IMR-90 (cell line): ENCODE results near the gene OR52M1. TPM values are rescaled to one million over a fixed set of nuclear protein-coding genes. Genes with fewer than 3 reads are reported as not detected.

Experiments used
- ATAC-seq: fragments of 200-7000 bp; cut with Tn5 transposase; 2 replicates; pipeline ENCODE4 v1.9.1; 2020; ENCODE audit warnings: low read depth, mild to moderate bottlenecking, moderate library complexity
- BruUV-seq: library from RNA; stranded (reverse); fragments of 400-500 nt; replicated peaks from 2 replicates; lab custom pipeline; 2021; lab: Mats Ljungman, UMichigan
- CTCF ChIA-PET: fragments of 300-600 bp; formaldehyde crosslinking; extraction: SDS; loops from one replicate; lab custom pipeline; 2021; ENCODE audit warnings: antibody characterized with exemption; lab: Yijun Ruan, JAX
- POLR2A ChIA-PET: fragments of 300-600 bp; sonication (Branson Sonifier 250); formaldehyde crosslinking; loops from one replicate; lab custom pipeline; 2022; ENCODE audit warnings: antibody characterized with exemption; ENCODE audit not compliant: unreplicated experiment; lab: Charles Lee
- DNase-seq: peaks from one replicate; pipeline ENCODE4 v3.0.0; 2013
- H2AFZ ChIP-seq: replicated peaks from 2 replicates; pipeline ENCODE3; 2013; ENCODE audit warnings: low read length, mild to moderate bottlenecking; ENCODE audit not compliant: poor library complexity
- H2AK5ac ChIP-seq: 2 replicates; pipeline ENCODE4 v1.6.1; 2013; ENCODE audit warnings: low read depth, low read length, inconsistent platforms
- H2AK9ac ChIP-seq: replicated peaks from 2 replicates; pipeline ENCODE3; 2013; ENCODE audit warnings: mild to moderate bottlenecking, low read depth, low read length, moderate library complexity; ENCODE audit not compliant: poor library complexity
- H2BK120ac ChIP-seq: 2 replicates; pipeline ENCODE4 v1.6.1; 2013; ENCODE audit warnings: low read depth, low read length, inconsistent platforms
- H2BK15ac ChIP-seq: 3 replicates; pipeline ENCODE4 v1.6.1; 2013; ENCODE audit warnings: low read depth, low read length, inconsistent platforms
- H2BK20ac ChIP-seq: 2 replicates; pipeline ENCODE4 v1.6.1; 2013; ENCODE audit warnings: low read depth, mild to moderate bottlenecking, inconsistent platforms, low read length, moderate library complexity
- H2BK5ac ChIP-seq: 2 replicates; pipeline ENCODE4 v1.6.1; 2013; ENCODE audit warnings: mild to moderate bottlenecking, low read depth, low read length, inconsistent platforms; ENCODE audit not compliant: poor library complexity, severe bottlenecking
- H3K14ac ChIP-seq: replicated peaks from 2 replicates; pipeline ENCODE4 v1.6.1; 2013; ENCODE audit warnings: low read depth, low read length, inconsistent platforms
- H3K18ac ChIP-seq: 2 replicates; pipeline ENCODE4 v1.6.1; 2013; ENCODE audit warnings: low read depth, low read length, control low read depth
- H3K23ac ChIP-seq: 2 replicates; pipeline ENCODE4 v1.6.1; 2013; ENCODE audit warnings: low read depth, low read length, inconsistent platforms
- H3K27ac ChIP-seq: 2 replicates; pipeline ENCODE4 v1.5.1; 2013; ENCODE audit warnings: mild to moderate bottlenecking, control low read depth, low read length; ENCODE audit not compliant: insufficient read depth
- H3K27me3 ChIP-seq: 2 replicates; pipeline ENCODE4 v1.6.1; 2013; ENCODE audit warnings: low read length; ENCODE audit not compliant: control insufficient read depth, insufficient read depth
- H3K36me3 ChIP-seq: 2 replicates; pipeline ENCODE4 v1.6.1; 2013; ENCODE audit warnings: low read length, mixed read lengths; ENCODE audit not compliant: control insufficient read depth, insufficient read depth
- H3K4ac ChIP-seq: 2 replicates; pipeline ENCODE4 v1.6.1; 2013; ENCODE audit warnings: low read depth, low read length, inconsistent platforms
- H3K4me1 ChIP-seq: 2 replicates; pipeline ENCODE4 v1.6.1; 2013; ENCODE audit warnings: low read length, mixed read lengths; ENCODE audit not compliant: control insufficient read depth, insufficient read depth
- H3K4me2 ChIP-seq: 2 replicates; pipeline ENCODE4 v1.6.1; 2013; ENCODE audit warnings: low read depth, mild to moderate bottlenecking, control low read depth, low read length, moderate library complexity
- H3K4me3 ChIP-seq: 2 replicates; pipeline ENCODE4 v1.5.1; 2013; ENCODE audit warnings: low read depth, mild to moderate bottlenecking, control low read depth, low read length, moderate library complexity; ENCODE audit not compliant: insufficient read depth
- H3K56ac ChIP-seq: 2 replicates; pipeline ENCODE4 v1.6.1; 2013; ENCODE audit warnings: low read length, inconsistent platforms; ENCODE audit not compliant: insufficient read depth; ENCODE audit errors: extremely low read depth
- H3K79me1 ChIP-seq, 2 experiments: 2 replicates each; pipeline ENCODE4 v1.6.1; 2013; ENCODE audit warnings: low read length in 2 of 2, inconsistent platforms in 1 of 2, low read depth in 1 of 2
- H3K9ac ChIP-seq: 2 replicates; pipeline ENCODE4 v1.6.1; 2013; ENCODE audit warnings: low read depth, low read length, control low read depth
- H3K9me1 ChIP-seq: 2 replicates; pipeline ENCODE4 v1.6.1; 2013; ENCODE audit warnings: low read length, inconsistent platforms; ENCODE audit not compliant: insufficient read depth
- H3K9me3 ChIP-seq: 2 replicates; pipeline ENCODE4 v1.6.1; 2013; ENCODE audit warnings: low read length; ENCODE audit not compliant: control insufficient read depth, insufficient read depth
- H4K20me1 ChIP-seq: 2 replicates; pipeline ENCODE4 v1.6.1; 2013; ENCODE audit warnings: low read length, inconsistent platforms; ENCODE audit not compliant: insufficient read depth
- H4K5ac ChIP-seq: 2 replicates; pipeline ENCODE4 v1.6.1; 2013; ENCODE audit warnings: mild to moderate bottlenecking, low read depth, low read length, control low read depth
- H4K8ac ChIP-seq, 2 experiments: 2 replicates each; pipeline ENCODE4 v1.6.1; 2013; ENCODE audit warnings: low read depth in 2 of 2, low read length in 2 of 2, control low read depth in 1 of 2, inconsistent platforms in 1 of 2
- H4K91ac ChIP-seq: 2 replicates; pipeline ENCODE4 v1.6.1; 2013; ENCODE audit warnings: low read depth, low read length, inconsistent platforms; ENCODE audit not compliant: insufficient read depth
- BHLHE40 ChIP-seq: fragments of 150-350 bp; IDR thresholded peaks from 2 replicates; pipeline ENCODE4 v1.6.1; 2016; ENCODE audit warnings: mild to moderate bottlenecking, low read depth, low read length
- CHD1 ChIP-seq: IDR thresholded peaks from 2 replicates; pipeline ENCODE4 v1.6.1; 2012; ENCODE audit warnings: low read depth, low read length, improper control_type of control experiment
- CTCF ChIP-seq: conservative IDR thresholded peaks from 2 replicates; pipeline ENCODE4 v1.5.1; 2012; ENCODE audit warnings: mild to moderate bottlenecking, low read depth, low read length, improper control_type of control experiment
- ELK1 ChIP-seq: fragments of 150-350 bp; IDR thresholded peaks from 2 replicates; pipeline ENCODE4 v1.6.1; 2016; ENCODE audit warnings: low read depth, mild to moderate bottlenecking, low read length, moderate library complexity, borderline replicate concordance
- FOS ChIP-seq: fragments of 150-350 bp; IDR thresholded peaks from 2 replicates; pipeline ENCODE4 v1.6.1; 2016; ENCODE audit warnings: low read depth, low read length
- MAFK ChIP-seq: IDR thresholded peaks from 2 replicates; pipeline ENCODE4 v1.6.1; 2012; ENCODE audit warnings: low read depth, low read length, improper control_type of control experiment
- MAZ ChIP-seq: IDR thresholded peaks from 2 replicates; pipeline ENCODE4 v1.6.1; 2012; ENCODE audit warnings: low read depth, mild to moderate bottlenecking, low read length, improper control_type of control experiment, moderate library complexity, borderline replicate concordance
- MXI1 ChIP-seq: IDR thresholded peaks from 2 replicates; pipeline ENCODE4 v1.6.1; 2012; ENCODE audit warnings: low read depth, mild to moderate bottlenecking, low read length, moderate library complexity, borderline replicate concordance
- NFE2L2 ChIP-seq: fragments of 150-350 bp; IDR thresholded peaks from 2 replicates; pipeline ENCODE4 v1.6.1; 2016; ENCODE audit warnings: low read depth, mild to moderate bottlenecking, low read length
- POLR2A ChIP-seq: IDR thresholded peaks from 2 replicates; pipeline ENCODE4 v1.6.1; 2012; ENCODE audit warnings: mild to moderate bottlenecking, low read depth, low read length
- RAD21 ChIP-seq: IDR thresholded peaks from 2 replicates; pipeline ENCODE4 v1.6.1; 2012; ENCODE audit warnings: low read length, improper control_type of control experiment
- RFX5 ChIP-seq: IDR thresholded peaks from 2 replicates; pipeline ENCODE4 v1.8.0; 2012; ENCODE audit warnings: low read depth, mild to moderate bottlenecking, low read length, moderate library complexity
- SMC3 ChIP-seq: fragments of 150-350 bp; IDR thresholded peaks from 2 replicates; pipeline ENCODE4 v1.6.1; 2016; ENCODE audit warnings: low read depth, mild to moderate bottlenecking, antibody characterized with exemption, low read length, moderate library complexity
- USF2 ChIP-seq: fragments of 150-350 bp; IDR thresholded peaks from 2 replicates; pipeline ENCODE4 v1.6.1; 2017; ENCODE audit warnings: mild to moderate bottlenecking, antibody characterized with exemption, low read length, low read depth
- WGBS, 2 experiments: methylation state at CpG; one replicate each; pipeline versions ENCODE4 v1.1.5 to v1.1.7; 2013; ENCODE audit warnings: missing lambda C conversion rate in 2 of 2; ENCODE audit not compliant: insufficient read length in 1 of 2; ENCODE audit errors: extremely low coverage in 2 of 2; 5-methylcytosine and 5-hydroxymethylcytosine counted together
- dilution Hi-C: fragments of 300-500 bp; cut with HindIII; formaldehyde crosslinking; loops from one replicate; pipeline ENCODE4 v1.14.3; 2018; ENCODE audit warnings: low sequenced_read_pairs; ENCODE audit not compliant: unreplicated experiment
- in situ Hi-C: fragments of 300-500 bp; cut with MboI; formaldehyde crosslinking; loops from 3 replicates; pipeline ENCODE4 v1.14.3; 2019; ENCODE audit warnings: low sequenced_read_pairs, inconsistent platforms, mixed read lengths
- intact Hi-C: fragments of 100-400 bp; cut with micrococcal nuclease; formaldehyde crosslinking; loops from 2 replicates; pipeline ENCODE4 v1.10.0; 2022
- polyA plus RNA-seq, 3 experiments: library from polyadenylated mRNA; depleted of rRNA; stranded (reverse); fragments of >200 nt; gene quantifications; 2 replicates each; pipeline ENCODE4 v1.2.3, GENCODE V29; 2012; ENCODE audit warnings: low replicate concordance in 1 of 3
- total RNA-seq: library from RNA; depleted of rRNA; stranded (reverse); fragments of >200 nt; gene quantifications from 2 replicates; pipeline ENCODE4 v1.2.3, GENCODE V29; 2012

Gene OR52M1
- total and polyA plus RNA-seq, 2 of the 4 experiments (the other 2 are of a cell fraction): not detected

- Histone ChIP-seq H3K27ac (no peak overlapping the region), H4K5ac (no peak overlapping the region), H3K4ac (no peak overlapping the region), H2AK5ac (no peak overlapping the region), H3K23ac (no peak overlapping the region), H4K20me1 (no peaks in the 10 kb centered on the region), H2AK9ac (no peak overlapping the region), H3K9ac (no peak overlapping the region), H2AFZ (no peak overlapping the region), H4K8ac (no peak overlapping the region), H2BK15ac (no peak overlapping the region), H3K9me3 (no peaks in the 10 kb centered on the region), H4K91ac (no peak overlapping the region), H3K9me1 (no peaks in the 10 kb centered on the region), H2BK20ac (no peak overlapping the region), H3K18ac (no peak overlapping the region), H3K4me1 (no peaks in the 10 kb centered on the region), H3K4me3 (no peak overlapping the region), H3K79me1 (no peaks in the 10 kb centered on the region), H2BK5ac (no peak overlapping the region), H2BK120ac (no peak overlapping the region), H3K56ac (no peak overlapping the region), H3K27me3 (no peaks in the 10 kb centered on the region), H3K36me3 (no peaks in the 10 kb centered on the region), H3K14ac (no peak overlapping the region), H3K4me2 (no peak overlapping the region)
- CTCF ChIA-PET: no interaction called here
- ATAC-seq (no peak), DNase-seq (no peak)
- in situ Hi-C loops (no loop called here), intact Hi-C loops (no loop called here), dilution Hi-C loops (no loop called here)
- no CpG with 5 or more reads among the region's 2 CpGs for WGBS, 2 experiments
- no peak for TF ChIP-seq USF2
- no peak for TF ChIP-seq MAFK
- no peak for TF ChIP-seq ELK1
- no peak for TF ChIP-seq RAD21
- no peak for TF ChIP-seq POLR2A
- TF ChIP-seq NFE2L2: no peak
- TF ChIP-seq RFX5: no peak
- TF ChIP-seq CHD1: no peak
- TF ChIP-seq SMC3: no peak
- TF ChIP-seq FOS: no peak
- TF ChIP-seq CTCF: no peak
- TF ChIP-seq MAZ: no peak
- no peak for TF ChIP-seq BHLHE40
- TF ChIP-seq MXI1: no peak
- no TSS peak for BruUV-seq
- POLR2A ChIA-PET: no interaction called here
These were observed 32.8 kb downstream of the OR52M1 start for GRCh38 chr11:4577761-4578160.
